H9 (cell line): Measurements from ENCODE around the gene LZTFL1. TPM values are rescaled to one million over a fixed set of nuclear protein-coding genes. Genes with fewer than 3 reads are reported as not detected.

Source experiments
- DNase-seq: peaks from one replicate; pipeline ENCODE4 v3.0.0-alpha.2; 2017
- H2AFZ ChIP-seq: one replicate; pipeline ENCODE4 v1.6.1; 2013; ENCODE audit warnings: mild to moderate bottlenecking, low read length, control low read depth, moderate library complexity
- H2AK5ac ChIP-seq: 2 replicates; pipeline ENCODE4 v1.6.1; 2013; ENCODE audit warnings: low read length, control low read depth, mixed read lengths; ENCODE audit not compliant: insufficient read length
- H2BK120ac ChIP-seq: one replicate; pipeline ENCODE4 v1.6.1; 2013; ENCODE audit warnings: low read depth, mild to moderate bottlenecking, low read length, control low read depth, inconsistent platforms; ENCODE audit not compliant: poor library complexity, severe bottlenecking
- H2BK12ac ChIP-seq: 2 replicates; pipeline ENCODE4 v1.6.1; 2013; ENCODE audit warnings: low read length, control low read depth, mixed read lengths, low read depth; ENCODE audit not compliant: insufficient read length
- H2BK15ac ChIP-seq: 2 replicates; pipeline ENCODE4 v1.6.1; 2013; ENCODE audit warnings: low read depth, low read length, control low read depth
- H2BK20ac ChIP-seq: one replicate; pipeline ENCODE4 v1.6.1; 2013; ENCODE audit warnings: low read depth, mild to moderate bottlenecking, low read length, control low read depth, inconsistent platforms; ENCODE audit not compliant: poor library complexity, severe bottlenecking
- H2BK5ac ChIP-seq: 2 replicates; pipeline ENCODE4 v1.6.1; 2013; ENCODE audit warnings: low read length, control low read depth, mixed read lengths; ENCODE audit not compliant: insufficient read length
- H3K14ac ChIP-seq: 2 replicates; pipeline ENCODE4 v1.6.1; 2013; ENCODE audit warnings: low read length, control low read depth; ENCODE audit not compliant: insufficient read depth
- H3K18ac ChIP-seq: 2 replicates; pipeline ENCODE4 v1.6.1; 2013; ENCODE audit warnings: low read depth, mild to moderate bottlenecking, mixed read lengths, low read length, control low read depth; ENCODE audit not compliant: insufficient read length
- H3K23ac ChIP-seq: 2 replicates; pipeline ENCODE4 v1.6.1; 2013; ENCODE audit warnings: low read length, control low read depth, mixed read lengths, low read depth; ENCODE audit not compliant: insufficient read length
- H3K23me2 ChIP-seq: 2 replicates; pipeline ENCODE4 v1.6.1; 2013; ENCODE audit warnings: low read depth, mild to moderate bottlenecking, mixed read lengths, low read length, control low read depth; ENCODE audit not compliant: insufficient read length, poor library complexity, severe bottlenecking
- H3K27ac ChIP-seq: 2 replicates; pipeline ENCODE4 v1.5.1; 2013; ENCODE audit warnings: low read length, control low read depth, mixed read lengths, low read depth; ENCODE audit not compliant: insufficient read length
- H3K27me3 ChIP-seq: 2 replicates; pipeline ENCODE4 v1.6.1; 2013; ENCODE audit warnings: low read length, control low read depth, inconsistent platforms; ENCODE audit not compliant: insufficient read depth
- H3K4ac ChIP-seq: 2 replicates; pipeline ENCODE4 v1.6.1; 2013; ENCODE audit warnings: low read depth, mild to moderate bottlenecking, control low read depth, inconsistent platforms, low read length, moderate library complexity
- H3K4me1 ChIP-seq: 2 replicates; pipeline ENCODE4 v1.6.1; 2013; ENCODE audit warnings: low read length, control low read depth, inconsistent platforms; ENCODE audit not compliant: insufficient read depth
- H3K4me2 ChIP-seq: 2 replicates; pipeline ENCODE4 v1.6.1; 2013; ENCODE audit warnings: low read length, control low read depth, mixed read lengths; ENCODE audit not compliant: insufficient read length, insufficient read depth
- H3K56ac ChIP-seq: 2 replicates; pipeline ENCODE4 v1.6.1; 2013; ENCODE audit warnings: low read depth, mild to moderate bottlenecking, mixed read lengths, low read length, control low read depth; ENCODE audit not compliant: insufficient read length
- H3K79me1 ChIP-seq: 2 replicates; pipeline ENCODE4 v1.6.1; 2013; ENCODE audit warnings: low read depth, mild to moderate bottlenecking, moderate library complexity, low read length, control low read depth, inconsistent platforms; ENCODE audit not compliant: insufficient read depth, poor library complexity, severe bottlenecking
- H3K79me2 ChIP-seq: 2 replicates; pipeline ENCODE4 v1.6.1; 2013; ENCODE audit warnings: low read length, control low read depth, inconsistent platforms; ENCODE audit not compliant: insufficient read depth
- H3K9ac ChIP-seq: 2 replicates; pipeline ENCODE4 v1.6.1; 2013; ENCODE audit warnings: low read length, control low read depth, mixed read lengths; ENCODE audit not compliant: insufficient read length; ENCODE audit errors: extremely low read depth
- H3K9me3 ChIP-seq: one replicate; pipeline ENCODE4 v1.6.1; 2013; ENCODE audit warnings: low read depth, low read length, inconsistent platforms; ENCODE audit not compliant: control insufficient read depth
- H3T11ph ChIP-seq: one replicate; pipeline ENCODE4 v1.6.1; 2013; ENCODE audit warnings: mild to moderate bottlenecking, low read length, control low read depth, inconsistent platforms
- H4K20me1 ChIP-seq: one replicate; pipeline ENCODE4 v1.6.1; 2013; ENCODE audit not compliant: control insufficient read depth, insufficient read length, insufficient read depth
- H4K5ac ChIP-seq: 2 replicates; pipeline ENCODE4 v1.6.1; 2013; ENCODE audit warnings: low read depth, mild to moderate bottlenecking, mixed read lengths, low read length, control low read depth; ENCODE audit not compliant: insufficient read length
- H4K8ac ChIP-seq: replicated peaks from 2 replicates; pipeline ENCODE4 v1.6.1; 2013; ENCODE audit warnings: low read length, control low read depth, mixed read lengths, low read depth; ENCODE audit not compliant: insufficient read length
- H4K91ac ChIP-seq: 2 replicates; pipeline ENCODE4 v1.6.1; 2013; ENCODE audit warnings: low read depth, mild to moderate bottlenecking, moderate library complexity, mixed read lengths, low read length, control low read depth; ENCODE audit not compliant: insufficient read length
- H3K27ac Mint-ChIP-seq, 3 experiments: 2 replicates in 2 of 3; 3 replicates in 1 of 3; pipeline ENCODE4 v1.8.0; 2020 to 2021; ENCODE audit warnings: mixed read lengths in 3 of 3, mild to moderate bottlenecking in 1 of 3, moderate library complexity in 1 of 3
- H3K27me3 Mint-ChIP-seq: 2 replicates; pipeline ENCODE4 v1.8.0; 2021; ENCODE audit warnings: low read depth, mild to moderate bottlenecking, moderate library complexity, mixed read lengths
- H3K36me3 Mint-ChIP-seq, 3 experiments: 2 replicates in 2 of 3; 3 replicates in 1 of 3; pipeline ENCODE4 v1.8.0; 2020 to 2021; ENCODE audit warnings: low read depth in 3 of 3, mixed read lengths in 3 of 3; ENCODE audit not compliant: insufficient read depth in 1 of 3
- H3K4me1 Mint-ChIP-seq, 2 experiments: 2 replicates each; pipeline ENCODE4 v1.8.0; 2020; ENCODE audit warnings: mixed read lengths in 2 of 2
- H3K4me3 Mint-ChIP-seq, 2 experiments: 2 replicates in 1 of 2; 3 replicates in 1 of 2; pipeline ENCODE4 v1.8.0; 2020 to 2021; ENCODE audit warnings: mild to moderate bottlenecking in 2 of 2, mixed read lengths in 2 of 2, moderate library complexity in 1 of 2
- H3K9me3 Mint-ChIP-seq, 2 experiments: 2 replicates in 1 of 2; 3 replicates in 1 of 2; pipeline ENCODE4 v1.8.0; 2020; ENCODE audit warnings: mild to moderate bottlenecking in 2 of 2, mixed read lengths in 2 of 2, moderate library complexity in 1 of 2
- CTCF ChIP-seq: fragments of 200-600 bp; sonication (generic); conservative IDR thresholded peaks from 3 replicates; pipeline ENCODE4 v1.8.0; 2021; ENCODE audit warnings: antibody characterized with exemption, mild to moderate bottlenecking
- WGBS: extraction: QIAGEN DNeasy Blood & Tissue Kit; methylation state at CpG from one replicate; pipeline ENCODE4 v1.1.7; 2013; ENCODE audit warnings: missing lambda C conversion rate, low lambda C conversion rate, mixed read lengths; ENCODE audit not compliant: insufficient read length; ENCODE audit errors: extremely low coverage; 5-methylcytosine and 5-hydroxymethylcytosine counted together
- total RNA-seq: library from RNA; stranded (reverse); gene quantifications from 2 replicates; pipeline ENCODE4 v1.2.1, GENCODE V29; 2021

LZTFL1 gene
- total RNA-seq, 1 experiment from 2014 or later: 12.2 TPM

GRCh38 chr3:45832699-45833098 is 9.2 kb downstream of the LZTFL1 start:
- Histone ChIP-seq H3K79me2 (no peaks in the 10 kb centered on the region), H2BK12ac (no peak overlapping the region), H3K27ac (no peak overlapping the region), H3K18ac (no peak overlapping the region), H3K9ac (no peak overlapping the region), H3K4ac (no peak overlapping the region), H2BK120ac (no peak overlapping the region), H3K27me3 (no peaks in the 10 kb centered on the region), H3K9me3 (no peaks in the 10 kb centered on the region), H2AFZ (no peak overlapping the region), H3K23ac (no peak overlapping the region), H3K14ac (no peak overlapping the region), H3K23me2 (no peaks in the 10 kb centered on the region), H4K91ac (no peak overlapping the region), H2BK20ac (no peak overlapping the region), H4K8ac (no peak overlapping the region), H2BK15ac (no peak overlapping the region), H2AK5ac (no peak overlapping the region), H4K20me1 (no peaks in the 10 kb centered on the region), H4K5ac (no peak overlapping the region), H3K4me2 (no peak overlapping the region), H3K4me1 (no peaks in the 10 kb centered on the region), H3K79me1 (no peaks in the 10 kb centered on the region), H3K56ac (no peak overlapping the region), H2BK5ac (no peak overlapping the region), H3T11ph (no peak overlapping the region)
- Mint-ChIP-seq H3K27me3 (no peaks in the 10 kb centered on the region), H3K4me1 (no peaks in the 10 kb centered on the region), H3K27ac (no peak overlapping the region), H3K36me3 (peaks cover 0 to 10% (median 4%) of the 10 kb centered on the region in 3 experiments; a peak in 3 of 7 replicates), H3K4me3 (no peak overlapping the region), H3K9me3 (no peaks in the 10 kb centered on the region)
- TF ChIP-seq CTCF: peak; percentile 69
- no peak for DNase-seq
- WGBS: no CpG with 5 or more reads among the region's 5 CpGs
